HG02610 (cell line): ENCODE data around the gene NPR2.

Experiments
- ATAC-seq: cut with Tn5 transposase; IDR thresholded peaks from one replicate; pipeline ENCODE4 v1.9.1; 2021; ENCODE audit warnings: mild to moderate bottlenecking, moderate library complexity; ENCODE audit not compliant: unreplicated experiment

Gene NPR2

GRCh38 chr9:35763181-35763580, 28.2 kb upstream of the NPR2 start:
- no peak for ATAC-seq

DNA sequence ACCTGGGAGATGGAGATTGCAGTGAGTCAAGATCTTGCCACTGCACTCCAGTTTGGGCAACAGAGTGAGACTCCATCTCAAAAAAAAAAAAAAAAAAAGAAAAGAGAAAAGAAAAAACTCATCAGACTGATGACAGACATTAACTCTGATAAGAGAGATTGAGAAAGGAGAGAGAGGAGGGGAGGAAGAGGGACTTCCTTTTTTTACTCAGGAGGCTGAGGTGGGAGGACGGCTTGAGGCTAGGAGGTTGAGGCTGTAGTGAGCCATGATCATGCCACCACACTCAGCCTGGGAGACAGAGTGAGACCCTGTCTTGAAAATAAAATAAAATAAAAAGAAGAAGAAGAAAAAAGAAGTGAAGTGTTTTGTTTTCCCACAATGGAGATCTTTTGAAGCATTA, 27.6 kb upstream of the NPR2 start:
- no peak for ATAC-seq

DNA sequence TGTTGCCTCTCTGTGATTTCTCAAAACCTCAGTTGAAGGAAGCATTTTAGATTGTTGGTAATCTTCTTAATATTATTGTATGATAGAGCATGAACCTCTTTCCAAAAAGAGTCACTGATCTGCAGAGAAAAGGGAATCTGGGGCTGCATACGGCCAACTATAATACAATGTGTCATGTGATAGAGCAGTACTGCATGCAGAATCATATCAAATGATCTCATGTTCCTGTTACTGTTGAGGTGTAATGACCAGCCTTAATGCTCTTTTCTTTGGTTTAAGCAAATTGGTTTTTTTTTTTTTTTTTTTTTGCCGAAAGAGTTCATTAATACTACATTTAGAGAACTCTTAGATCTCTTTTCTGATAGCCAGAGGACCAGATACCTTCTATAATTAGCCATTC, 24.4 kb upstream of the NPR2 start:
- ATAC-seq: no peak

GRCh38 chr9:35767458-35767857, 23.9 kb upstream of the NPR2 start:
- no peak for ATAC-seq

- no peak for ATAC-seq
Measured at GRCh38 chr9:35769763-35770162, 21.6 kb upstream of the NPR2 start.

GRCh38 chr9:35771075-35771433, 20.3 kb upstream of the NPR2 start:
- no peak for ATAC-seq

GRCh38 chr9:35771534-35771933, 19.9 kb upstream of the NPR2 start:
- ATAC-seq: no peak

DNA sequence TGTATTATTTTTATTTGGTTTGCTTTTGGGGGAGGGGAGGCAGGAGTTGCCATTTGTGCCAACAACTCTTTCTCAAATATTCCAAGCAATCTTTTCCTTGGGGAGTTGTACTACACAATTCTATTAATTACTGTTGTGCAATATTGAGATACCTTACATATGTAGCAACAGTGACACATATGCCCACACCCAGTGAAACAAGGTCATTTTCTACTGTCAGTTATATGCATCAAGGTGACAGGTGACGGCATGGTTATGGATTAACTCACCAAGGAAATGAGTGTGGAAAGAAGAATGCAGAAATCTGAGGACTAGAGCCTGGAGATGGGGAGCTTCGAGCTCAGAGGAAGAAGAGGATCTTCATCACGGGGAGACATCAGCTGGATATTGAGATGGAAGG, 19.4 kb upstream of the NPR2 start:
- no peak for ATAC-seq

DNA sequence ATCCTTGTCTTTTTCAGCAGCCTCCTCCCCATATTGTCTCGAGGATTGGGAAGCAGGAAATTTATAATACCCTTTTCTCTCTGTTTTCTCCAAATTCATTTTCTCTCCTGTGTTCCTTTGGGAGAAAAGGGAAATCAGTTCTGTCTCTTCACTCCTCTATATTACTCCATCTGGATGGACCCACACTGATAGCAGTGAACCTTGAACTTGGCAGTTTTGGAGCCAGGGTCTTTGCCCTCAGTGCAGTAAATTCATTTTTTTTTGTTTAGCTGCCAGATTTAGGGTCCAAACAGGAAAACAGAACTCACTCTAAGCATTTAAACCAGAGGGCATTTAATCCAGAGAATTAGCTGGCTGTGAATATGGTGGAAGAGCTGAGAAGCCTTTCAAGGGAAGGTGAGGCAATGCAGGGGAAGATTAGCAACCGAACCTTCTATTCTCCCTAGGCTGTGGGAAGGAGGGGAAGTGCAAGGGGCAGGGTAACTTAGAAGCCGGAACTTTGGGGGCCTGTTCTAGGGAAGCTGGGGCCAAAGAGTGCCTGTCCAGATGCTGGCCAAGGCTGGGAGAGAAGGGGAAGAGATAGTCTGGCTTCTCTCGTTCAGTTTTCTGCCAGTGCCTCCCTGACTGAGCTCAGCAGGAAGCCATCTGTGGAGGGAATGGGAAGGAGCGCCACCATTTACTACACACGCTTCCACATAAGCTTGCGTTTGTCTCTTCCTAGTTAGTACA, 16.3 kb upstream of the NPR2 start:
- no peak for ATAC-seq

- ATAC-seq: peak; percentile 62
Measured at GRCh38 chr9:35776018-35776417, 15.4 kb upstream of the NPR2 start.

- no peak for ATAC-seq
Measured at GRCh38 chr9:35778496-35778895, 12.9 kb upstream of the NPR2 start.

DNA sequence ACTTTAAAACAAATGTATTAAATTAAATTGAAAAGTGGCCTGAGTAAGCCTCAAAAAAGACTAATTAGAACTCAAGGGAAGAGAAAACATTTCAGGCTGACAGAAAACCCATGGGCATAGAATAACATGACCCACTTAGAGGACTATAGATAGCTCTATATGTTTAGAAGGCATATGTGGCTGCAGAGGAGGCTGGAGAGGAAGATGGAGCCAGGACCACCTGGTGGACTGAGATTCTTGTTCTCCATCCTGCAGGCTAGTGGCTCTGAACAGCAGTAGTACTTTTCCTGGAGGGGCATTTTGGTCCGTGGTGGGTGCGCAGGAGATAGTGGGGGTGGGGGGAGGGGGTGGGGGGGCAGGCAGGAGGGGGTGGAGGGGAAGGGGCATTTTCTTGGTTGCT, 10.3 kb upstream of the NPR2 start:
- ATAC-seq: no peak

GRCh38 chr9:35783418-35783817, 8.0 kb upstream of the NPR2 start:
- no peak for ATAC-seq

DNA sequence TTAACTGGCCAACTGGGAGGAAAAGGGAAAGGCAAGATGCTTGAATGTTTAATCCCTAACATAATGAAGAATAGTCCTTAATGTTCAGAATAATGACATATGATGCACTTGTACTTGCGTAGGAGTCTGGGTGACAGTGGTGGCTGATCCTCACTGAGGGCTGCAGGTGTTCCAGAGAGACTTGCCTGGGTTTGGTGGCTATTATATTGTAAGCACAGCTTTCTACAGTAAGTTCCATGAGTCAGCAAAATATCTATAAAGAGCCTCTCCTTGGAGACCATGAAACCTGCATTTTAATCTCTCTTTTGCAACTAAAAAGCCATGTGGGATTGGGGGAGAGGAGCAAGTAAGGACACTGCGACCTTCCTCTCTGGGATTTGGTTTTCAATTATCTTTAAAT, 1.9 kb upstream of the NPR2 start:
- no peak for ATAC-seq

- no peak for ATAC-seq
Measured at GRCh38 chr9:35790025-35790384, 1.4 kb upstream of the NPR2 start.

GRCh38 chr9:35790385-35791296, 750 bp upstream of the NPR2 start:
- no peak for ATAC-seq

DNA sequence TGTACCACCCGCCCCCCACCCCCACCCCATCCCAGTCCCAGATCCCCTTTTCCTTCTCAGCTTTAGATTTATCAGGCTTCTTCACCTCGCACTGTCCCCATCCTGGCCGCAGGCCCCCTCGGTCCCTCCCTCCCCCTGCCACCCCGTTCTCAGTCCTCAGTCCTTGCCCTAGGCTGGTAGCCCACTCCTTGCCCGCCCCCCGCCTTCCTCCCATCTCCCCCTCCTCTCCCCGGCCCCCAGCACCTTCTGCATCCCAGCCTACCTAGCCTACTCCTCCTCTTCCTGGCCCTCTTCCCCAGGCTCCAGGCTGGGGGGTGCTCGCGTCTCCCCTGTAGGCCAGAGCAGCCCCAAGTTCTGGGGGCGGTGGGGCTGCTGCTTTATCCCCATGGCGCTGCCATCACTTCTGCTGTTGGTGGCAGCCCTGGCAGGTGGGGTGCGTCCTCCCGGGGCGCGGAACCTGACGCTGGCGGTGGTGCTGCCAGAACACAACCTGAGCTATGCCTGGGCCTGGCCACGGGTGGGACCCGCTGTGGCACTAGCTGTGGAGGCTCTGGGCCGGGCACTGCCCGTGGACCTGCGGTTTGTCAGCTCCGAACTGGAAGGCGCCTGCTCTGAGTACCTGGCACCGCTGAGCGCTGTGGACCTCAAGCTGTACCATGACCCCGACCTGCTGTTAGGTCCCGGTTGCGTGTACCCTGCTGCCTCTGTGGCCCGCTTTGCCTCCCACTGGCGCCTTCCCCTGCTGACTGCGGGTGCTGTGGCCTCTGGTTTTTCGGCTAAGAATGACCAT, 828 bp downstream of the NPR2 start:
- ATAC-seq: no peak

- no peak for ATAC-seq
Measured at GRCh38 chr9:35792826-35793225, 1.4 kb downstream of the NPR2 start.

DNA sequence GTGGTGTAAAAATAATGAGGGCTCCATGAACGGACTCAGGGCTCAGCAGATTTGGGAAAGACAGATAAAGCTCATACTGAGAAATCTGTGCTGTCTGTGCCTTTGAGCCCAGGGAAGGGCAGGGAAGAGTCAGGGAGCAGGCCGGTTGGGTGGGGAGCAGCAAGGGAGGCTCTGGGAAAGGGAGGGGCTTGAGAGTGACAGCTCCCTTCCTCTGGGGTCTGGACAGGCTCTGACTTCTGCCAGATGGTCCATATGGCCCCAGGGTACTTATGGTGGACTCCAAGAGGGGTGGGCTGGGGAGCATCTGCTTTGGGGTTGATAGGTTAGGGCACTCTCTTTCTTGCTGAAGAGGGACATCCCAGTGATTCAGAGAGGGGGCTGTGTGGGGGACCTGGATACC, 2.1 kb downstream of the NPR2 start:
- no peak for ATAC-seq

- ATAC-seq: no peak
Measured at GRCh38 chr9:35795695-35796094, 4.3 kb downstream of the NPR2 start.

GRCh38 chr9:35797311-35798109, 6.1 kb downstream of the NPR2 start:
- no peak for ATAC-seq
